Measurements from ENCODE around the gene TMEM212. TPM values are rescaled to one million over a fixed set of nuclear protein-coding genes. Genes with fewer than 3 reads are reported as not detected.

The TMEM212 gene
- total RNA-seq, 2 experiments from 2014 or later: not detected

GRCh38 chr3:171878461-171879225 is 35.5 kb downstream of the TMEM212 start:
- Mint-ChIP-seq H3K4me1 (peaks cover 5% of the 10 kb centered on the region), H3K4me3 (no peak overlapping the region), H3K36me3 (ENCODE audit: low read depth) (no peaks in the 10 kb centered on the region), H3K9me3 (no peaks in the 10 kb centered on the region), H3K27ac (no peak overlapping the region), H3K27me3 (peaks cover 26% of the 10 kb centered on the region)
- ChIA-PET POLR2A (interaction anchor here (0.5 kb wide), 1 partner anchor 28 kb away, joined by 3 read pairs; no protein-coding TSS in a partner anchor), CTCF (no interaction called here)
- no peak for DNase-seq

GRCh38 chr3:171879472-171879871 is 36.3 kb downstream of the TMEM212 start:
- CTCF ChIA-PET: no interaction called here
- POLR2A ChIA-PET: no interaction called here
- H3K4me1 Mint-ChIP-seq: peaks cover 5% of the 10 kb centered on the region
- H3K36me3 Mint-ChIP-seq (ENCODE audit: low read depth): no peaks in the 10 kb centered on the region
- no peak overlapping the region for H3K27ac Mint-ChIP-seq
- peaks cover 28% of the 10 kb centered on the region for H3K27me3 Mint-ChIP-seq
- H3K9me3 Mint-ChIP-seq: no peaks in the 10 kb centered on the region
- no peak for DNase-seq
- no peak overlapping the region for H3K4me3 Mint-ChIP-seq

GRCh38 chr3:171880101-171880870 is 37.1 kb downstream of the TMEM212 start:
- Mint-ChIP-seq H3K4me3 (no peak overlapping the region), H3K27ac (no peak overlapping the region), H3K36me3 (ENCODE audit: low read depth) (no peaks in the 10 kb centered on the region), H3K9me3 (no peaks in the 10 kb centered on the region), H3K27me3 (peaks cover 28% of the 10 kb centered on the region), H3K4me1 (peaks cover 5% of the 10 kb centered on the region)
- ChIA-PET CTCF (no interaction called here), POLR2A (no interaction called here)
- no peak for DNase-seq

GRCh38 chr3:171881251-171881650 is 38.1 kb downstream of the TMEM212 start:
- CTCF ChIA-PET: no interaction called here
- Mint-ChIP-seq H3K27me3 (peaks cover 26% of the 10 kb centered on the region), H3K4me1 (peaks cover 3% of the 10 kb centered on the region), H3K27ac (no peak overlapping the region), H3K4me3 (no peak overlapping the region), H3K36me3 (ENCODE audit: low read depth) (no peaks in the 10 kb centered on the region), H3K9me3 (no peaks in the 10 kb centered on the region)
- DNase-seq: no peak
- POLR2A ChIA-PET: interaction anchor here (0.6 kb wide), 1 partner anchor 253 kb away, joined by 3 read pairs; no protein-coding TSS in a partner anchor

- H3K36me3 Mint-ChIP-seq (ENCODE audit: low read depth): no peaks in the 10 kb centered on the region
These were observed 40.2 kb downstream of the TMEM212 start for GRCh38 chr3:171883257-171883892.

GRCh38 chr3:171883893-171884279 is 40.7 kb downstream of the TMEM212 start:
- ChIA-PET CTCF (interaction anchor here (0.6 to 1.1 kb wide), 3 partner anchors 15 to 695 kb away, joined by 3 read pairs; no protein-coding TSS in a partner anchor), POLR2A (no interaction called here)
- Mint-ChIP-seq H3K9me3 (no peaks in the 10 kb centered on the region), H3K4me3 (no peak overlapping the region), H3K27ac (no peak overlapping the region), H3K27me3 (peaks cover 23% of the 10 kb centered on the region), H3K4me1 (no peaks in the 10 kb centered on the region), H3K36me3 (ENCODE audit: low read depth) (no peaks in the 10 kb centered on the region)
- DNase-seq: no peak

More at GRCh38 chr3:171883257-171883892, 40.2 kb downstream of the TMEM212 start:
- H3K9me3 Mint-ChIP-seq: no peaks in the 10 kb centered on the region
- peaks cover 24% of the 10 kb centered on the region for H3K27me3 Mint-ChIP-seq
- ChIA-PET CTCF (no interaction called here), POLR2A (no interaction called here)
- no peak overlapping the region for H3K27ac Mint-ChIP-seq
- no peak overlapping the region for H3K4me3 Mint-ChIP-seq
- no peaks in the 10 kb centered on the region for H3K4me1 Mint-ChIP-seq
- no peak for DNase-seq

- peaks cover 2% of the 10 kb centered on the region for H3K9me3 Mint-ChIP-seq
- H3K36me3 Mint-ChIP-seq (ENCODE audit: low read depth): no peaks in the 10 kb centered on the region
- no peak for DNase-seq
- no peak overlapping the region for H3K4me3 Mint-ChIP-seq
- H3K4me1 Mint-ChIP-seq: no peaks in the 10 kb centered on the region
- ChIA-PET CTCF (no interaction called here), POLR2A (no interaction called here)
- H3K27ac Mint-ChIP-seq: no peak overlapping the region
- H3K27me3 Mint-ChIP-seq: peaks cover 14% of the 10 kb centered on the region
These were observed 45.3 kb downstream of the TMEM212 start for GRCh38 chr3:171888466-171888865.

- H3K27me3 Mint-ChIP-seq: peaks cover 23% of the 10 kb centered on the region
- no peak overlapping the region for H3K27ac Mint-ChIP-seq
- no peaks in the 10 kb centered on the region for H3K4me1 Mint-ChIP-seq
- CTCF ChIA-PET: no interaction called here
- POLR2A ChIA-PET: no interaction called here
- peaks cover 2% of the 10 kb centered on the region for H3K9me3 Mint-ChIP-seq
- no peak for DNase-seq
- H3K4me3 Mint-ChIP-seq: no peak overlapping the region
- no peaks in the 10 kb centered on the region for H3K36me3 Mint-ChIP-seq (ENCODE audit: low read depth)
These were observed 47.2 kb downstream of the TMEM212 start for GRCh38 chr3:171890398-171890797.

GRCh38 chr3:171892457-171892856 is 49.3 kb downstream of the TMEM212 start:
- no peak for DNase-seq
- Mint-ChIP-seq H3K9me3 (peaks cover 2% of the 10 kb centered on the region), H3K36me3 (ENCODE audit: low read depth) (no peaks in the 10 kb centered on the region), H3K4me1 (no peaks in the 10 kb centered on the region), H3K27me3 (peaks cover 32% of the 10 kb centered on the region), H3K4me3 (no peak overlapping the region), H3K27ac (no peak overlapping the region)
- POLR2A ChIA-PET: no interaction called here
- CTCF ChIA-PET: no interaction called here

- ChIA-PET CTCF (no interaction called here), POLR2A (no interaction called here)
- DNase-seq: no peak
- H3K27ac Mint-ChIP-seq: no peak overlapping the region
- no peaks in the 10 kb centered on the region for H3K36me3 Mint-ChIP-seq (ENCODE audit: low read depth)
- H3K4me3 Mint-ChIP-seq: no peak overlapping the region
- peaks cover 28% of the 10 kb centered on the region for H3K27me3 Mint-ChIP-seq
- no peaks in the 10 kb centered on the region for H3K9me3 Mint-ChIP-seq
- no peaks in the 10 kb centered on the region for H3K4me1 Mint-ChIP-seq
These were observed 52.1 kb downstream of the TMEM212 start for GRCh38 chr3:171895291-171895690.

GRCh38 chr3:171895900-171896299 is 52.8 kb downstream of the TMEM212 start:
- no peaks in the 10 kb centered on the region for H3K9me3 Mint-ChIP-seq
- no peak for DNase-seq
- H3K27ac Mint-ChIP-seq: no peak overlapping the region
- no peaks in the 10 kb centered on the region for H3K36me3 Mint-ChIP-seq (ENCODE audit: low read depth)
- CTCF ChIA-PET: interaction anchor here (1.0 kb wide), 1 partner anchor 25 kb away, joined by 3 read pairs; no protein-coding TSS in a partner anchor
- H3K4me1 Mint-ChIP-seq: no peaks in the 10 kb centered on the region
- POLR2A ChIA-PET: no interaction called here
- peaks cover 29% of the 10 kb centered on the region for H3K27me3 Mint-ChIP-seq
- H3K4me3 Mint-ChIP-seq: no peak overlapping the region

- H3K4me1 Mint-ChIP-seq: no peaks in the 10 kb centered on the region
- H3K27ac Mint-ChIP-seq: no peak overlapping the region
- H3K36me3 Mint-ChIP-seq (ENCODE audit: low read depth): no peaks in the 10 kb centered on the region
- no peak for DNase-seq
- H3K4me3 Mint-ChIP-seq: no peak overlapping the region
- H3K27me3 Mint-ChIP-seq: peaks cover 32% of the 10 kb centered on the region
- ChIA-PET CTCF (interaction anchor here (1.0 kb wide), 1 partner anchor 26 kb away, joined by 3 read pairs; no protein-coding TSS in a partner anchor), POLR2A (no interaction called here)
- no peaks in the 10 kb centered on the region for H3K9me3 Mint-ChIP-seq
These were observed 53.2 kb downstream of the TMEM212 start for GRCh38 chr3:171896316-171896715.

GRCh38 chr3:171898192-171898591 is 55.0 kb downstream of the TMEM212 start:
- Mint-ChIP-seq H3K36me3 (ENCODE audit: low read depth) (no peaks in the 10 kb centered on the region), H3K27ac (no peak overlapping the region), H3K4me1 (no peaks in the 10 kb centered on the region), H3K9me3 (no peaks in the 10 kb centered on the region), H3K4me3 (no peak overlapping the region), H3K27me3 (peaks cover 30% of the 10 kb centered on the region)
- POLR2A ChIA-PET: no interaction called here
- CTCF ChIA-PET: no interaction called here
- DNase-seq: no peak

Data from activated CD4-positive, alpha-beta memory T cell treated with anti-CD3 and anti-CD28 coated beads, Interleukin-2, amount 10 ng/mL, durations not matched to agents 7 days and 5 days (primary cell).